Chondrocyte (in vitro differentiated cells): Measurements from ENCODE around the gene RASAL2. TPM values are rescaled to one million over a fixed set of nuclear protein-coding genes. Genes with fewer than 3 reads are reported as not detected.

ENCODE experiments used
- DNase-seq: peaks from one replicate; pipeline ENCODE4 v3.0.0; 2021; ENCODE audit warnings: mixed read lengths, low spot score
- H3K27ac Mint-ChIP-seq: one replicate; pipeline ENCODE4 v1.8.0; 2021; ENCODE audit warnings: mild to moderate bottlenecking, moderate library complexity, mixed read lengths; ENCODE audit not compliant: unreplicated experiment
- H3K27me3 Mint-ChIP-seq: 2 replicates; pipeline ENCODE4 v1.8.0; 2021; ENCODE audit warnings: low read depth, mixed read lengths
- H3K36me3 Mint-ChIP-seq: 2 replicates; pipeline ENCODE4 v1.8.0; 2021; ENCODE audit warnings: low read depth, mixed read lengths
- H3K4me1 Mint-ChIP-seq: 2 replicates; pipeline ENCODE4 v1.8.0; 2021; ENCODE audit warnings: low read depth, mild to moderate bottlenecking, mixed read lengths
- H3K4me3 Mint-ChIP-seq: one replicate; pipeline ENCODE4 v1.8.0; 2021; ENCODE audit warnings: mild to moderate bottlenecking, moderate library complexity, mixed read lengths; ENCODE audit not compliant: unreplicated experiment
- H3K9me3 Mint-ChIP-seq: 2 replicates; pipeline ENCODE4 v1.8.0; 2021; ENCODE audit warnings: low read depth, mixed read lengths
- total RNA-seq: library from RNA; stranded (reverse); gene quantifications from 3 replicates; pipeline ENCODE4 v1.2.1, GENCODE V29; 2021
- TF ChIP-seq, protein P1 (sequence below): fragments of 200-600 bp; sonication (generic); IDR thresholded peaks from 2 replicates; pipeline ENCODE4 v1.5.0; 2021; ENCODE audit warnings: antibody characterized with exemption, mild to moderate bottlenecking, moderate library complexity

RASAL2 gene
- total RNA-seq, 1 donor from 2014 or later, result 40.1 TPM

DNA sequence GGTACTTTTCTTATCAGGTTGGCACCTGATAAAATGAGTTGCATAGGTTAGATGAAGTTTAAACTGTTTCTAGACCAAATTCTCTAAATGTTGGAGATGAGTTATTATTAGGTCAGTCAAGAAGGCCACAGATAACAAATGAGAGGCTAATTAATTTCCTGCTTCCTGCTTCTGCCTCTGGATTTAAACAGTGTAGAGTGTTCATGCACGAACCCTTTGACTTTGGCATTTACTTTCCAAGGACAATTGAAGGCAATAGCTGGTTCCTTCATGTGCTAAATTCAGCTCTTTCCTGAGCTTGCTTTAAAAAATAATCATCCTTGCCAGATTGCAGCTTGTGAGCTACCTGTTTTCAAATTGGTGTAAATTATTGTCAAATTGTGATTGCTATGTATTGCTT, 80.6 kb downstream of the RASAL2 start:
- Mint-ChIP-seq H3K4me3 (no peak overlapping the region), H3K27ac (no peak overlapping the region), H3K9me3 (no peaks in the 10 kb centered on the region), H3K4me1 (peaks cover 16% of the 10 kb centered on the region), H3K27me3 (no peaks in the 10 kb centered on the region), H3K36me3 (no peaks in the 10 kb centered on the region)
- TF ChIP-seq, protein P1, sequence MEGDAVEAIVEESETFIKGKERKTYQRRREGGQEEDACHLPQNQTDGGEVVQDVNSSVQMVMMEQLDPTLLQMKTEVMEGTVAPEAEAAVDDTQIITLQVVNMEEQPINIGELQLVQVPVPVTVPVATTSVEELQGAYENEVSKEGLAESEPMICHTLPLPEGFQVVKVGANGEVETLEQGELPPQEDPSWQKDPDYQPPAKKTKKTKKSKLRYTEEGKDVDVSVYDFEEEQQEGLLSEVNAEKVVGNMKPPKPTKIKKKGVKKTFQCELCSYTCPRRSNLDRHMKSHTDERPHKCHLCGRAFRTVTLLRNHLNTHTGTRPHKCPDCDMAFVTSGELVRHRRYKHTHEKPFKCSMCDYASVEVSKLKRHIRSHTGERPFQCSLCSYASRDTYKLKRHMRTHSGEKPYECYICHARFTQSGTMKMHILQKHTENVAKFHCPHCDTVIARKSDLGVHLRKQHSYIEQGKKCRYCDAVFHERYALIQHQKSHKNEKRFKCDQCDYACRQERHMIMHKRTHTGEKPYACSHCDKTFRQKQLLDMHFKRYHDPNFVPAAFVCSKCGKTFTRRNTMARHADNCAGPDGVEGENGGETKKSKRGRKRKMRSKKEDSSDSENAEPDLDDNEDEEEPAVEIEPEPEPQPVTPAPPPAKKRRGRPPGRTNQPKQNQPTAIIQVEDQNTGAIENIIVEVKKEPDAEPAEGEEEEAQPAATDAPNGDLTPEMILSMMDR, result no peak
- DNase-seq, result no peak

DNA sequence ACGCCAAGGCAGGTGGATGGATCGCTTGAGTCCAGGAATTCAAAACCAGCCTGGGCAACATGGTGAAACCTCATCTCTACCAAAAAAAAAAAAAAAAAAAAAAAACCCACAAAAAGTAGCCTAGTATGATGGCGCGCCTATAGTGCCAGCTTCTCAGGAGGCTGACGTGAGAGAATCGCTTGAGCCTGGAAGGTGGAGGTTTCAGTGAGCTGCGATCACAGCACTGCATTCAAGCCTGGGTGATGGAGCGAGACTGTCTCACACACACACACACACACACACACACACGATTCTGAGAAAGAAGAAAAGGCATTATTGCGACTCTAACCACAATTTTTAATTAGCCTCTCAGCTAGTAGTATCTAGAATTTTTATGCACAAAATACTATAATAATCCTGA, 86.5 kb downstream of the RASAL2 start:
- no peak overlapping the region for H3K4me3 Mint-ChIP-seq
- TF ChIP-seq, protein P1, result no peak
- no peak overlapping the region for H3K27ac Mint-ChIP-seq

DNA sequence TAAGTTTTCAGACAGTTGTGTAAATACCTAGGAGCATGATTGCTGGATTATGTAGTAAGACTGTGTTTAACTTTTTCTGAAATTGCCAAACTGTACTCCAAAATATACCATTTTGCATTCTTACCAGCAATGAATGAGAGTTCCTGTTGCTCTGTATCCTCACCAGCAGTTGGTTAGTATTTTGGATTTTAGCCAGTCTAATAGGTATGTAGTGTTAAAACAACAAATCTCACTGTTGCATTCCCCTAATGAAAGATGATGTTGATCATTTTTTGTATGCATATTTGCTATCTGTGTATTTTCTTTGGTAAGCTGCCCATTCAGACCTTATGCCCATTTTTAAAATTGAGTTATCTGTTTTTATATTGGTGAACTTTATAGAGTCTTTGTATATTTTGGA, 89.9 kb downstream of the RASAL2 start:
- TF ChIP-seq, protein P1, result no peak
- peaks cover 39% of the 10 kb centered on the region for H3K4me1 Mint-ChIP-seq
- no peak for DNase-seq
- no peak overlapping the region for H3K4me3 Mint-ChIP-seq
- peaks cover 5% of the 10 kb centered on the region for H3K36me3 Mint-ChIP-seq
- peaks cover 11% of the 10 kb centered on the region for H3K9me3 Mint-ChIP-seq
- no peaks in the 10 kb centered on the region for H3K27me3 Mint-ChIP-seq
- H3K27ac Mint-ChIP-seq, result no peak overlapping the region

More for the DNA sequence above, 86.5 kb downstream of the RASAL2 start:
- no peaks in the 10 kb centered on the region for H3K27me3 Mint-ChIP-seq
- DNase-seq, result no peak
- H3K36me3 Mint-ChIP-seq, result no peaks in the 10 kb centered on the region
- no peaks in the 10 kb centered on the region for H3K9me3 Mint-ChIP-seq
- peaks cover 20% of the 10 kb centered on the region for H3K4me1 Mint-ChIP-seq

DNA sequence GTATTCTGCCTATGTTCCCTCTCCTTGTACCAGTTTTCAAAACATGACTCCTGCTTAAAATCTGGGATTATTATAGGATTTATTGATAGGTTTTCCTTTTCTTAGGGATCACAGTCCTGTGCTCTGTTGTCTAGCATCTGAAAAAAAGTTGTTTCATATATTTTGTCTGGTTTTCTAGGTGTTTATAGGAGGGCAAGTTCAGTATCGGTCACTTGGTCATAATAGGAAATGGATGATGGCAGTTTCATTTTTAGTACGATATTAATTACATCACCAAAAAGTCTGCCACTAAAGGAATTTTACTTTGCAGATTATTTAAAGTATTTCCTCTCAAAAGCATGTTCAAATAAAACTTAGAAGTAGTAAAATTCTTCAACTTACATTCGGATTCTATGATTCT, 94.4 kb downstream of the RASAL2 start:
- H3K36me3 Mint-ChIP-seq, result peaks cover 5% of the 10 kb centered on the region
- H3K4me1 Mint-ChIP-seq, result peaks cover 72% of the 10 kb centered on the region
- peaks cover 11% of the 10 kb centered on the region for H3K9me3 Mint-ChIP-seq
- H3K27me3 Mint-ChIP-seq, result no peaks in the 10 kb centered on the region
- H3K27ac Mint-ChIP-seq, result peak overlapping the region; percentile 82
- TF ChIP-seq, protein P1, result no peak
- peak overlapping the region; percentile 47 for H3K4me3 Mint-ChIP-seq
- DNase-seq, result no peak

DNA sequence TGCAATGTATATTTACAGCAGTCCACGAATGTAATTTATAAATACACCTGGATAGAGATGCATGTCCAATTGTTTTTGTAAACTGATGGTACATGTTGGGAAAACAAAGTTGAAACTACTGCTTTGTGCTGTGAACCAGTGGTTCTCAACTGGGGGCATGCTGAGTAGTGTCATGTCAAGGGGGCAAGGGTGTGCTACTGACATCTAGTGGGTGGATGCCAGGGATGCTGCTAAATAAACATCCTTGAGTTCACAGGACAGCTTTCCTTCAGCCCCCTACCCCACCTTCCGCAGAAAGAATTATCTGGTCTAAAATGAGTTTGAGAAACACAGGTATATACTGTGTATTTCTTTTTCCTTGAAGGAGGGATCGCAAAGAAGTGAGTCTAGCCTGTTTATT, 95.9 kb downstream of the RASAL2 start:
- H3K9me3 Mint-ChIP-seq, result peaks cover 11% of the 10 kb centered on the region
- TF ChIP-seq, protein P1, result peak; percentile 66
- DNase-seq, result no peak
- no peaks in the 10 kb centered on the region for H3K27me3 Mint-ChIP-seq
- no peak overlapping the region for H3K27ac Mint-ChIP-seq
- peaks cover 69% of the 10 kb centered on the region for H3K4me1 Mint-ChIP-seq
- peaks cover 5% of the 10 kb centered on the region for H3K36me3 Mint-ChIP-seq
- H3K4me3 Mint-ChIP-seq, result no peak overlapping the region
